CMK (cell line): ENCODE results near the gene RAB24.
"Not testable (repeated sequence)": the region's sequence is repeated elsewhere in the genome, so short reads cannot be mapped to it uniquely, and the experiment has no call there.

ENCODE experiments used
- DNase-seq: peaks from one replicate; pipeline ENCODE4 v3.0.0-alpha.2; 2010; ENCODE audit warnings: low read depth

RAB24 gene

GRCh38 chr5:177303121-177303924, at the start of gene RAB24, which contains the start of gene PRELID1:
Gene RAB24, minus strand, starts transcription at chr5:177303719. Its CDS starts 431 bp downstream, at chr5:177303288.
Gene PRELID1, plus strand, starts transcription at chr5:177303799. Its CDS starts 187 bp downstream, at chr5:177303986.
- DNase-seq, result no peak

- no peak for DNase-seq
Measured at GRCh38 chr5:177353093-177353492, 49.6 kb upstream of the RAB24 start.

- peak; percentile 62 for DNase-seq
Measured at GRCh38 chr5:177351392-177352329, 48.1 kb upstream of the RAB24 start, which contains the start of gene LMAN2. Gene LMAN2, minus strand, starts transcription at chr5:177351668. Its CDS starts 21 bp downstream, at chr5:177351647.

- DNase-seq, result no peak
Measured at GRCh38 chr5:177350776-177351391, 47.4 kb upstream of the RAB24 start.

GRCh38 chr5:177349762-177350161, 46.2 kb upstream of the RAB24 start:
- no peak for DNase-seq

- no peak for DNase-seq
Measured at GRCh38 chr5:177349362-177349647, 45.8 kb upstream of the RAB24 start.

GRCh38 chr5:177347699-177348098, 44.2 kb upstream of the RAB24 start:
- no peak for DNase-seq

GRCh38 chr5:177346820-177347219, 43.3 kb upstream of the RAB24 start:
- no peak for DNase-seq

GRCh38 chr5:177344891-177345290, 41.4 kb upstream of the RAB24 start:
- no peak for DNase-seq

GRCh38 chr5:177343777-177344176, 40.3 kb upstream of the RAB24 start:
- DNase-seq, result no peak

- DNase-seq, result not testable (repeated sequence)
Measured at GRCh38 chr5:177343000-177343399, 39.5 kb upstream of the RAB24 start.

GRCh38 chr5:177339107-177339638, 35.7 kb upstream of the RAB24 start:
- no peak for DNase-seq

- DNase-seq, result no peak
Measured at GRCh38 chr5:177338251-177339106, 35.0 kb upstream of the RAB24 start.

- no peak for DNase-seq
Measured at GRCh38 chr5:177336603-177337494, 33.3 kb upstream of the RAB24 start.

- DNase-seq, result no peak
Measured at GRCh38 chr5:177336112-177336511, 32.6 kb upstream of the RAB24 start.

GRCh38 chr5:177335701-177336065, 32.2 kb upstream of the RAB24 start:
- no peak for DNase-seq

GRCh38 chr5:177334781-177335700, 31.5 kb upstream of the RAB24 start:
- DNase-seq, result no peak

GRCh38 chr5:177334155-177334551, 30.6 kb upstream of the RAB24 start:
- no peak for DNase-seq
